Measurements from ENCODE around the gene TMEM231.

TMEM231 gene

DNA sequence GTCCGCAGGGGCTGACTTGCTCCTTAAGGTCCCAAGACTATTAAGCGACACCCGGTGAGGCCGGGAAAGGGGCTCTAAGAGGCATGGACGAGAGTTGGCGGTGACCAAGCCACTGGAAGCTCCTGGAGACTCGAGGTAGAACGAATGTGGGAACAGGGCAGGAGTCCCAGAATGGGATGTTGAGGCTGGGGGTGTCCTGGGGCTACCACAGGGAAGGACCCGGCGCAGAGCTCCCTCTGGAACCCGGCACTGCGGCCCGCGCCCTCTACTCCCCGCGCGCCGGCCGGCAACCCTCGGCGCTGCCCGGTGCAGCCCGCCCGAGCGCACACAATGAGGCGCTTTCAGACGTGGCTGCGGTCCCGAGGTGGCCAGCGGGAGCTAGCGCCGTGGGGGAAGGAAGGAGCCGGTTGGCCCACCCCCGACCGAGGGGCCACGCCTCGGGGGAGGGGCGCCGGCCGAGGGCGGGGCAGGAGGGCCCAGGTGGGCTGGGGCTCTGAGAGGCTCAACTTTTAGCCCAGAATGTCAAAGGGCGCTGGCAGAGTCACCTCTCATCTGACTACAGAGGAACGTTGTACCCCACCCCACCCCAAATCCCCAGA, 60.9 kb downstream of the TMEM231 start, which contains the start of gene CHST6:
TSS of gene CHST6 (minus strand) at position 366 of the 599 bp plus-strand sequence. CDS start 15,613 bp downstream, outside the sequence.
- TF ChIP-seq, protein P1, sequence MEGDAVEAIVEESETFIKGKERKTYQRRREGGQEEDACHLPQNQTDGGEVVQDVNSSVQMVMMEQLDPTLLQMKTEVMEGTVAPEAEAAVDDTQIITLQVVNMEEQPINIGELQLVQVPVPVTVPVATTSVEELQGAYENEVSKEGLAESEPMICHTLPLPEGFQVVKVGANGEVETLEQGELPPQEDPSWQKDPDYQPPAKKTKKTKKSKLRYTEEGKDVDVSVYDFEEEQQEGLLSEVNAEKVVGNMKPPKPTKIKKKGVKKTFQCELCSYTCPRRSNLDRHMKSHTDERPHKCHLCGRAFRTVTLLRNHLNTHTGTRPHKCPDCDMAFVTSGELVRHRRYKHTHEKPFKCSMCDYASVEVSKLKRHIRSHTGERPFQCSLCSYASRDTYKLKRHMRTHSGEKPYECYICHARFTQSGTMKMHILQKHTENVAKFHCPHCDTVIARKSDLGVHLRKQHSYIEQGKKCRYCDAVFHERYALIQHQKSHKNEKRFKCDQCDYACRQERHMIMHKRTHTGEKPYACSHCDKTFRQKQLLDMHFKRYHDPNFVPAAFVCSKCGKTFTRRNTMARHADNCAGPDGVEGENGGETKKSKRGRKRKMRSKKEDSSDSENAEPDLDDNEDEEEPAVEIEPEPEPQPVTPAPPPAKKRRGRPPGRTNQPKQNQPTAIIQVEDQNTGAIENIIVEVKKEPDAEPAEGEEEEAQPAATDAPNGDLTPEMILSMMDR (conservative IDR thresholded peaks at IDR 0.05; ENCODE audit: low read length) = no peak
- H3K4me3 ChIP-seq (ENCODE audit: low read length) = peak within 1 kb of the TSS; percentile 44
- DNase-seq (ENCODE audit: low read depth) = no peak

DNA sequence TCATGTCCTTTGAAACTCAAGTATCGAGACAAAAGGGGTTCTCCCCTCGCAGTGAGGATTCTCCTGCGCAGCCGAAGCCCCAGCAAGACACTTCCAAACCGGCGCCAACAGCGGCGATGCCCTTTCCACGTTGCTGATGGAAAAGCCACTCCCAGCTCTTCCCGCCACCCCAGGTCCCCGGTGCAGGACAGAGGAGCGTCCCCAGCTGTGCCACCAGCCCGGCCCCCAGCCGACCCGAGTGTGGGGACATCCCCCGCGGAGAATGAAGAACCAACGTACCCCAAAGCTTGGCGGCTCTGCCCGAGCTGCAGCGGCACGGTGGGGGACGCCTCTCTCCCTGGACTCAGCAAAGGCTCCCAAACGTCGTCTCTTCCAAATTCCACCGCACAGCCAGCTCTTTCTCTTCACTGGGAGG, 61.4 kb downstream of the TMEM231 start:
- peak overlapping the region; percentile 44 for H3K4me3 ChIP-seq (ENCODE audit: low read length)
- no peak for DNase-seq (ENCODE audit: low read depth)

DNA sequence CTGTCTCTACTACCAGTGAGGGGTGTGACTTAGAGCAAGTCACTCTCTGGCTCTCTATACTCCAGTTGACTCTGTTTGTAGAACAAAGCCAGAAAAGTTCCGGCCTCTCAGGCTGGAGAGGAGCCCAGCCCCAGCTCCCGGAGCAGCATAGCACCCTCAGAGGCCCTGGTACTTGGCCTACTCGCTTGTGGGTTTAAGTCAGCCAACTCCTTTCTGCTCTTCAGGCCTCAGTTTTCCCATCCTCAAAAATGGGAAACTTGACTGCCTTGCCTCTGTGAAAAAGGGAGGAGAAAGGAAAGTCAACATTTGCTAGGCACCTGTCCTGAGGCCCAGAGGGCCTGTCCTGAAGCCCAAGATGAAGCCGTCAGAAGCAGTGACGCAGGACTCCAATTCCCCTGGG, 61.9 kb downstream of the TMEM231 start:
- TF ChIP-seq, protein P1 (conservative IDR thresholded peaks at IDR 0.05; ENCODE audit: low read length) = no peak
- DNase-seq (ENCODE audit: low read depth) = no peak
- no peak overlapping the region for H3K4me3 ChIP-seq (ENCODE audit: low read length)

More for the DNA sequence above, 61.4 kb downstream of the TMEM231 start:
- TF ChIP-seq, protein P1 (conservative IDR thresholded peaks at IDR 0.05; ENCODE audit: low read length) = no peak

DNA sequence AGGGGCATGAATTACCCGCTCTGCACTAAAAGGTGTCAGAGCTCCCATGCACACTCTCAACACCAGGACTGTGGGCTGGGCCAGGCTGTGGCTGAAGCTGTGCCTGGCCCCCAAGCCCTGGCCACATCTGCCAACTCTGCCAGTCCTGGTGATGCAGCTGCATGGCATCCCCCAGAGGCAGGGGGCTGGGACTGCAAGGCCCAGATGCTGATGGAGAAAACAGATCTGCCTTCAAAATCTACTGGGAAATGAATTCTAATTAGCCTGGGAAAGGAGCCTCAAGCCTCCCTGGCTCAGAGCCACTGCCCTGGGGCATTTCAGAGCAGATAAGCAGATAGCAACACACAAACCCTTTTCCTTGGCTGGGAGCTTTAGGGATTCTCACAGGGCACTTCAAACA, 64.2 kb downstream of the TMEM231 start:
- TF ChIP-seq, protein P1 (conservative IDR thresholded peaks at IDR 0.05; ENCODE audit: low read length) = no peak
- H3K4me3 ChIP-seq (ENCODE audit: low read length) = no peak overlapping the region
- DNase-seq (ENCODE audit: low read depth) = no peak

GRCh38 chr16:75488322-75488721, 67.7 kb downstream of the TMEM231 start:
- TF ChIP-seq, protein P1 (conservative IDR thresholded peaks at IDR 0.05; ENCODE audit: low read length) = no peak
- no peak for DNase-seq (ENCODE audit: low read depth)
- no peak overlapping the region for H3K4me3 ChIP-seq (ENCODE audit: low read length)

Measured in AG10803 (cell line).